Upper lobe of right lung (tissue), 1 donor: ENCODE results near the gene ATP13A3. TPM values are rescaled to one million over a fixed set of nuclear protein-coding genes. Genes with fewer than 3 reads are reported as not detected.

ENCODE experiments used
- ATAC-seq: fragments of 200-7000 bp; cut with Tn5 transposase; one replicate; pipeline ENCODE4 v1.9.1; 2020; ENCODE audit warnings: mild to moderate bottlenecking, moderate library complexity
- DNase-seq: peaks from one replicate; pipeline ENCODE4 v3.0.0-alpha.2; 2020
- H3K27ac ChIP-seq: fragments of 200-600 bp; one replicate; pipeline ENCODE4 v1.8.0; 2022
- H3K27me3 ChIP-seq: fragments of 200-600 bp; one replicate; pipeline ENCODE4 v1.8.0; 2022; ENCODE audit warnings: mild to moderate bottlenecking
- H3K36me3 ChIP-seq: fragments of 200-600 bp; one replicate; pipeline ENCODE4 v1.8.0; 2022
- H3K4me1 ChIP-seq: fragments of 200-600 bp; one replicate; pipeline ENCODE4 v1.8.0; 2022
- H3K4me3 ChIP-seq: fragments of 200-600 bp; one replicate; pipeline ENCODE4 v1.8.0; 2022; ENCODE audit warnings: mild to moderate bottlenecking
- H3K9me3 ChIP-seq: fragments of 200-600 bp; one replicate; pipeline ENCODE4 v1.8.0; 2022
- CTCF ChIP-seq: fragments of 200-600 bp; IDR thresholded peaks from one replicate; pipeline ENCODE4 v1.8.0; 2022; ENCODE audit warnings: antibody characterized with exemption
- intact Hi-C: fragments of 100-400 bp; cut with DNase I; formaldehyde crosslinking; loops from one replicate; pipeline ENCODE4 v1.11.0; 2022
- total RNA-seq: library from RNA; stranded (reverse); fragmentation: NEBNext Ultra II Directional; extraction: Animal tissue kit (Norgen Biotek cat#: 25700); gene quantifications from one replicate; pipeline ENCODE4 v1.2.1, GENCODE V29; 2021
- donor health status: DM: no; HTN: yes; CAD: no; lungs with severe emphysema.

The ATP13A3 gene
- total RNA-seq, 1 donor from 2014 or later = 101 TPM

GRCh38 chr3:194354315-194354714 lies 132.5 kb downstream of the ATP13A3 start:
- ATAC-seq (no peak), DNase-seq (no peak)
- H3K27me3 ChIP-seq = no peaks in the 10 kb centered on the region
- H3K4me3 ChIP-seq = no peak overlapping the region
- intact Hi-C loops = no loop called here
- no peak for TF ChIP-seq CTCF
- H3K9me3 ChIP-seq = no peaks in the 10 kb centered on the region
- no peaks in the 10 kb centered on the region for H3K4me1 ChIP-seq
- no peak overlapping the region for H3K27ac ChIP-seq
- H3K36me3 ChIP-seq = no peaks in the 10 kb centered on the region

Other genes starting within 250 kb of the ATP13A3 start
- gene CPN2, start 135.7 kb downstream of the ATP13A3 start, total RNA-seq = not detected
- gene LRRC15, start 117.3 kb downstream of the ATP13A3 start, total RNA-seq = 1.1 TPM
- 0.26 TPM for gene GP5, start 87.7 kb downstream of the ATP13A3 start, total RNA-seq
- 25.3 TPM for gene TMEM44, start 146.4 kb upstream of the ATP13A3 start, total RNA-seq
- 36.8 TPM for gene LSG1, start 185.2 kb upstream of the ATP13A3 start, total RNA-seq
- 25.7 TPM for gene FAM43A, start 198.9 kb upstream of the ATP13A3 start, total RNA-seq